ENCODE data around the gene KCTD2.

The KCTD2 gene

GRCh38 chr17:75094871-75095399, 47.9 kb downstream of the KCTD2 start:
- DNase-seq, result no peak

- peak in 10 of 51 donors; percentile 10 to 41 (median 26) for DNase-seq
Observed at GRCh38 chr17:75096082-75096625, 49.1 kb downstream of the KCTD2 start.

GRCh38 chr17:75097865-75098264, 50.8 kb downstream of the KCTD2 start:
- DNase-seq, result no peak

GRCh38 chr17:75098861-75099260, 51.8 kb downstream of the KCTD2 start:
- no peak for DNase-seq

GRCh38 chr17:75099881-75100595, 53.0 kb downstream of the KCTD2 start:
- no peak for DNase-seq

- DNase-seq, result peak in 1 of 51 donors; percentile 10
Observed at GRCh38 chr17:75102385-75102821, 55.4 kb downstream of the KCTD2 start.

- no peak for DNase-seq
Observed at GRCh38 chr17:75103601-75104554, 56.9 kb downstream of the KCTD2 start.

GRCh38 chr17:75105126-75106080, 58.4 kb downstream of the KCTD2 start:
- DNase-seq, result peak in 5 of 51 donors; percentile 8 to 38 (median 18)

GRCh38 chr17:75108193-75108592, 61.2 kb downstream of the KCTD2 start:
- no peak for DNase-seq

GRCh38 chr17:75109046-75109406, 62.0 kb downstream of the KCTD2 start:
- no peak for DNase-seq

GRCh38 chr17:75109407-75110233, 62.6 kb downstream of the KCTD2 start, which contains the start of gene ARMC7:
Gene ARMC7 (plus strand): TSS chr17:75109969. CDS start chr17:75110289, 320 bp downstream.
- peak in 50 of 51 donors; percentile 23 to 90 (median 74) for DNase-seq

- peak in 1 of 51 donors; percentile 56 for DNase-seq
Observed at GRCh38 chr17:75110234-75110937, 63.4 kb downstream of the KCTD2 start.

GRCh38 chr17:75111777-75112335, 64.8 kb downstream of the KCTD2 start:
- DNase-seq, result no peak

GRCh38 chr17:75113798-75114551, 67.0 kb downstream of the KCTD2 start:
- peak; percentile 39 to 93 (median 72) for DNase-seq

- no peak for DNase-seq
Observed at GRCh38 chr17:75114552-75115314, 67.7 kb downstream of the KCTD2 start.

Data from hypothalamus (tissue), 51 donors.